Liver (tissue), 3 donors: ENCODE results near the gene ZNF471.

ENCODE experiments used
- CTCF ChIP-seq: fragments of 150-350 bp; IDR thresholded peaks from 2 replicates; pipeline ENCODE4 v1.5.1; 2017; ENCODE audit warnings: improper control_type of control experiment, low read depth, low read length; ENCODE audit not compliant: missing input control
- EGR1 ChIP-seq, 2 donors: IDR thresholded peaks; 2 replicates each; pipeline ENCODE4 v1.6.1; 2016 to 2018; ENCODE audit warnings: antibody characterized with exemption in 2 of 2, low read depth in 2 of 2
- GABPA ChIP-seq, 2 donors: IDR thresholded peaks in 1 of 2; conservative IDR thresholded peaks in 1 of 2; 2 replicates each; pipeline ENCODE4 v1.6.1; 2016; ENCODE audit warnings: antibody characterized with exemption in 2 of 2, mild to moderate bottlenecking in 1 of 2, moderate library complexity in 1 of 2
- RAD21 ChIP-seq, 2 donors: IDR thresholded peaks; 2 replicates each; pipeline ENCODE4 v1.6.1; 2016; ENCODE audit warnings: antibody characterized with exemption in 2 of 2, mild to moderate bottlenecking in 2 of 2
- REST ChIP-seq: IDR thresholded peaks from 2 replicates; pipeline ENCODE4 v1.6.1; 2016; ENCODE audit warnings: antibody characterized with exemption, mild to moderate bottlenecking
- SP1 ChIP-seq: IDR thresholded peaks from 2 replicates; pipeline ENCODE4 v1.6.1; 2018; ENCODE audit warnings: antibody characterized with exemption, mild to moderate bottlenecking
- TAF1 ChIP-seq: conservative IDR thresholded peaks from 2 replicates; pipeline ENCODE4 v1.6.1; 2016; ENCODE audit warnings: antibody characterized with exemption, mild to moderate bottlenecking
- YY1 ChIP-seq: IDR thresholded peaks from 2 replicates; pipeline ENCODE4 v1.6.1; 2016; ENCODE audit warnings: antibody characterized with exemption, mild to moderate bottlenecking
- TF ChIP-seq, protein P1 (sequence below): IDR thresholded peaks from 2 replicates; pipeline ENCODE4 v1.6.1; 2016; ENCODE audit warnings: antibody characterized with exemption
- donor health status: healthy.
- donor health status: healthy.

DNA sequence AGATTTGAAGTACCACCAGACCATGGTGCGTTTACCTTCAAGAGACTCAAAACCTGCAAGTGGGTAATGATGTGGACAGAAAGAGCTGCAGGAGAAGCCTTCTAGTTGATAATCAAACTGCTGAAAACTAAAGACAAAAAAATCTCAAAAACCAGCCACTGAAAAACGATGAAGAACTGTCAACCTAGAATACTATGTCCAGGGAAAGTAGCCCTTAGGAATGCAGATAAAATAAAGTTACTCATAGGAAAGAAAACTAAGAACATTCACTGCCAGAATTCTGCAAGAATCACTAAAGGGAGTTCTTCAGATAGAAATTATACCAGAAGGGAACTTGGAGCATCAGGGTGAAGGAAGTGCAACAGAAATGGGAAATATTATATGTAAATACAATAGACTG, 64.9 kb downstream of the ZNF471 start:
- TF ChIP-seq CTCF: no peak
- TF ChIP-seq EGR1 (IDR thresholded peaks at IDR 0.05; ENCODE audit: low read depth in 2 of 2): no peak
- TF ChIP-seq GABPA (IDR thresholded peaks at IDR 0.05 in 1 of 2, conservative IDR thresholded peaks at IDR 0.05 in 1 of 2): no peak
- no peak for TF ChIP-seq RAD21 (IDR thresholded peaks at IDR 0.05)
- TF ChIP-seq SP1: no peak
- TF ChIP-seq REST: no peak
- no peak for TF ChIP-seq YY1
- TF ChIP-seq TAF1: no peak
- TF ChIP-seq, protein P1, sequence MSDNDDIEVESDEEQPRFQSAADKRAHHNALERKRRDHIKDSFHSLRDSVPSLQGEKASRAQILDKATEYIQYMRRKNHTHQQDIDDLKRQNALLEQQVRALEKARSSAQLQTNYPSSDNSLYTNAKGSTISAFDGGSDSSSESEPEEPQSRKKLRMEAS: no peak
